Measurements from ENCODE around the gene ESYT1.

DNA sequence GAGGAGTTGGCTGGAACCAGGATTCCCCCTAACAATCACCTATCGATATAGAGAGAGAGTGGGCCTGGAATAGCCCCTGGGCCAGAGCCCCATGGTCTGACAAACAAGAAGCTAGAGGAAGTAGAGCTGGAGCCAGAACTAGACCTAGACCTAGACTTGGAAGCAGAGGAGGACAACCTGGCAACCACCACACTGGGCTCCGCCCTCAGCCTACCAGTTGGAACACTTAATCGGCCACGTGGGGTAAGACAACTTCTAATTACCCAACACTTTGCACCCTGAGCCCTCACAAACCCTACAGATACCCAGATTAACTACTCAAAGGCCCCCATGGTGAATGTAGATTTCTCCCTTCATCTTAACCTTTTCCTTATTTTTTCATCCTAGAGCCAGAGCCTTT lies 28.3 kb upstream of the ESYT1 start:
- TF ChIP-seq, protein P1, sequence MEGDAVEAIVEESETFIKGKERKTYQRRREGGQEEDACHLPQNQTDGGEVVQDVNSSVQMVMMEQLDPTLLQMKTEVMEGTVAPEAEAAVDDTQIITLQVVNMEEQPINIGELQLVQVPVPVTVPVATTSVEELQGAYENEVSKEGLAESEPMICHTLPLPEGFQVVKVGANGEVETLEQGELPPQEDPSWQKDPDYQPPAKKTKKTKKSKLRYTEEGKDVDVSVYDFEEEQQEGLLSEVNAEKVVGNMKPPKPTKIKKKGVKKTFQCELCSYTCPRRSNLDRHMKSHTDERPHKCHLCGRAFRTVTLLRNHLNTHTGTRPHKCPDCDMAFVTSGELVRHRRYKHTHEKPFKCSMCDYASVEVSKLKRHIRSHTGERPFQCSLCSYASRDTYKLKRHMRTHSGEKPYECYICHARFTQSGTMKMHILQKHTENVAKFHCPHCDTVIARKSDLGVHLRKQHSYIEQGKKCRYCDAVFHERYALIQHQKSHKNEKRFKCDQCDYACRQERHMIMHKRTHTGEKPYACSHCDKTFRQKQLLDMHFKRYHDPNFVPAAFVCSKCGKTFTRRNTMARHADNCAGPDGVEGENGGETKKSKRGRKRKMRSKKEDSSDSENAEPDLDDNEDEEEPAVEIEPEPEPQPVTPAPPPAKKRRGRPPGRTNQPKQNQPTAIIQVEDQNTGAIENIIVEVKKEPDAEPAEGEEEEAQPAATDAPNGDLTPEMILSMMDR (IDR thresholded peaks at IDR 0.05): no peak
- no peak for TF ChIP-seq EP300 (IDR thresholded peaks at IDR 0.05)

All from ovary (tissue), 3 donors.